LNCaP clone FGC (cell line): ENCODE measurements around the gene NEMF.
"Not testable (repeated sequence)": the region's sequence is repeated elsewhere in the genome, so short reads cannot be mapped to it uniquely, and the experiment has no call there.

Experiments
- DNase-seq: peaks from one replicate; pipeline ENCODE4 v3.0.0-alpha.2; 2011; ENCODE audit warnings: low read depth
- H3K4me3 ChIP-seq: 2 replicates; pipeline ENCODE4 v1.5.1; 2011; ENCODE audit warnings: mild to moderate bottlenecking, low read depth, low read length, control low read depth
- CTCF ChIP-seq: IDR thresholded peaks from 2 replicates; pipeline ENCODE4 v1.5.1; 2012; ENCODE audit warnings: mild to moderate bottlenecking; ENCODE audit not compliant: control insufficient read depth, insufficient read depth; ENCODE audit errors: extremely low read depth

The NEMF gene

GRCh38 chr14:49808780-49809179 is 43.8 kb downstream of the NEMF start:
- no peak overlapping the region for H3K4me3 ChIP-seq
- no peak for TF ChIP-seq CTCF
- no peak for DNase-seq

- no peak for TF ChIP-seq CTCF
- H3K4me3 ChIP-seq, result no peak overlapping the region
- DNase-seq, result no peak
Observed at GRCh38 chr14:49796025-49796424, 56.6 kb downstream of the NEMF start.

- TF ChIP-seq CTCF, result no peak
- DNase-seq, result no peak
- no peak overlapping the region for H3K4me3 ChIP-seq
Observed at GRCh38 chr14:49792618-49793017, 60.0 kb downstream of the NEMF start.

DNA sequence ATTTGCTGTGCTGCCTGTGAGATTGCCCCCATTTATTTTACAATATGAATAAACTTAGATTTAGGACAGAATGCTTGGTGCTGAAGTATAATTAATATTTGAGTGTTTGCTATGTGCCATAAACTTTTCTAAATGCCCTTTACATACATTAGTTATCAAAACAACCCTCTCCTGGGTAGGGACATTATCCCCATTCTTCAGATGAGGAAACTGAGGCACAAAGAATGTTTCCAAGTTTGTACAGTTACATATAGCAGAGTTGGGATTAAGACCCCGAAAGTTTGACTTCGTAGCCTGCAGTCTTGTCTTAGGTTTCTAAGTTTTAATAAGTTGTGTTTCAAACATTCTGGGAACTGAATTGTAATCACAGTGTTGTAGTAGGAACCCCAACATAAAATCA is 66.3 kb downstream of the NEMF start:
- DNase-seq, result no peak
- TF ChIP-seq CTCF, result no peak
- H3K4me3 ChIP-seq, result no peak overlapping the region

GRCh38 chr14:49783394-49784014 is 69.1 kb downstream of the NEMF start:
- DNase-seq, result no peak
- H3K4me3 ChIP-seq, result no peak overlapping the region
- no peak for TF ChIP-seq CTCF

- DNase-seq, H3K4me3 ChIP-seq: not testable (repeated sequence)
Observed at GRCh38 chr14:49781040-49781439, 71.5 kb downstream of the NEMF start.

GRCh38 chr14:49778421-49778820 is 74.2 kb downstream of the NEMF start:
- no peak for TF ChIP-seq CTCF
- no peak for DNase-seq
- H3K4me3 ChIP-seq, result no peak overlapping the region
